ENCODE measurements around the gene CLCN3. TPM values are rescaled to one million over a fixed set of nuclear protein-coding genes. Genes with fewer than 3 reads are reported as not detected.

CLCN3 gene
- total and polyA plus RNA-seq, 2 of the 13 experiments (the other 11 are each of a cell fraction or from before 2014, with no cell fraction given) = 13.6 to 23.7 TPM

DNA sequence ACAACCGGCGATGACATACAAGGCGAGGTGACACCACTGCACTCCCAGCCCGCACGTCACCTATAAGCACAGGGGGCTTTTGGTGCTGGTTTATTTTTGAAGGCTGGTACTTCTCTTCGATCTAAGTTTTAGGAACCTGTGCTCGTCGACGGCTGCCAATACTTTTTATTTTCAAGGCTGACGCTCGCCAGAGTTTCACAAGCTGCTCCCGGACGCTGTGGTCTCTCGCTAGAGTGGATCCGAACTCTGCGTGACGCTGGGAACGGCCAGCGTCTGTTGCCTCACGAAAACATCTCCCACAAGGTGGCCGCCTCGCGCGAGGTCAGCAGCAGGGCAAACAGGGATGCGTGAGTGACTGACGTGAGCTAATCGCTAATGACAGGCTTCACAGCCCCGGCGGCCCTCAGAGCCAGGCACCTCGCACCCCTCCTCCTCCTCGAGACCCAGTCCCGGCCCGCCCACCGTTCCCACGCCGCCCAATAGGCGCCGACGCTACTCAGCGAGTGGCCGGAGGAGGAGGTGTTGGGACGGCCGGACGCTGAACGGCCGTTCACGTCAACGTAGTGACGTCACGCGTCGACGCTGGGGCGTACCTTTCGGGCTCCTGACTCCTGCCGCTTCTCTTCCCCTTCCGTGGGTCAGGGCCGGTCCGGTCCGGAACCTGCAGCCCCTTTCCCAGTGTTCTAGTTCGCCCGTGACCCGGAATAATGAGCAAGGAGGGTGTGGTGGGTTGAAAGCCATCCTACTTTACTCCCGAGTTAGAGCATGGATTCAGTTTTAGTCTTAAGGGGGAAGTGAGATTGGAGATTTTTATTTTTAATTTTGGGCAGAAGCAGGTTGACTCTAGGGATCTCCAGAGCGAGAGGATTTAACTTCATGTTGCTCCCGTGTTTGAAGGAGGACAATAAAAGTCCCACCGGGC lies at the start of gene CLCN3 (continued):
- TF ChIP-seq RNF219 (CRISPR knock-in tag; IDR thresholded peaks at IDR 0.05) (no peak), YEATS4 (CRISPR knock-in tag; IDR thresholded peaks at IDR 0.05; ENCODE audit: borderline replicate concordance) (peak; percentile 51; the same call in 1 of the 2 replicates), ZNF776 (CRISPR knock-in tag; IDR thresholded peaks at IDR 0.05) (peak; percentile 73; the same call in 1 of the 2 replicates), ZFY (CRISPR knock-in tag; IDR thresholded peaks at IDR 0.05) (0 out of 2 replicates have a peak, but pooled peaks have one; percentile 20), HOXA5 (CRISPR knock-in tag; IDR thresholded peaks at IDR 0.05) (no peak; the same call in none of the 2 replicates), DNMT1 (CRISPR knock-in tag; IDR thresholded peaks at IDR 0.05) (peak; percentile 88; the same call in 1 of the 2 replicates), KLF15 (CRISPR knock-in tag; IDR thresholded peaks at IDR 0.05; ENCODE audit: borderline replicate concordance) (no peak), KDM5A (IDR thresholded peaks at IDR 0.05; ENCODE audit: borderline replicate concordance, low read length) (peak; percentile 61; the same call in 1 of the 2 replicates), ZNF20 (CRISPR knock-in tag; IDR thresholded peaks at IDR 0.05) (no peak), ESRRA (CRISPR knock-in tag; IDR thresholded peaks at IDR 0.05; ENCODE audit: low read depth) (no peak), NFE2L1 (CRISPR knock-in tag; IDR thresholded peaks at IDR 0.05; ENCODE audit: borderline replicate concordance) (no peak), ZNF790 (CRISPR knock-in tag; IDR thresholded peaks at IDR 0.05; ENCODE audit: borderline replicate concordance) (no peak; the same call in 1 of the 2 replicates), NCOA2 (CRISPR knock-in tag; IDR thresholded peaks at IDR 0.05) (peak; percentile 32; the same call in 1 of the 2 replicates), ZNF720 (CRISPR knock-in tag; IDR thresholded peaks at IDR 0.05) (no peak), ZBTB21 (CRISPR knock-in tag; IDR thresholded peaks at IDR 0.05) (peak; percentile 67), E2F2 (CRISPR knock-in tag; IDR thresholded peaks at IDR 0.05; ENCODE audit: borderline replicate concordance) (no peak), MTERF4 (CRISPR knock-in tag; IDR thresholded peaks at IDR 0.05) (no peak), ZNF672 (CRISPR knock-in tag; IDR thresholded peaks at IDR 0.05) (no peak), GZF1 (CRISPR knock-in tag; IDR thresholded peaks at IDR 0.05) (peak; percentile 54; the same call in 1 of the 2 replicates)
- TF ChIP-seq, protein P1, sequence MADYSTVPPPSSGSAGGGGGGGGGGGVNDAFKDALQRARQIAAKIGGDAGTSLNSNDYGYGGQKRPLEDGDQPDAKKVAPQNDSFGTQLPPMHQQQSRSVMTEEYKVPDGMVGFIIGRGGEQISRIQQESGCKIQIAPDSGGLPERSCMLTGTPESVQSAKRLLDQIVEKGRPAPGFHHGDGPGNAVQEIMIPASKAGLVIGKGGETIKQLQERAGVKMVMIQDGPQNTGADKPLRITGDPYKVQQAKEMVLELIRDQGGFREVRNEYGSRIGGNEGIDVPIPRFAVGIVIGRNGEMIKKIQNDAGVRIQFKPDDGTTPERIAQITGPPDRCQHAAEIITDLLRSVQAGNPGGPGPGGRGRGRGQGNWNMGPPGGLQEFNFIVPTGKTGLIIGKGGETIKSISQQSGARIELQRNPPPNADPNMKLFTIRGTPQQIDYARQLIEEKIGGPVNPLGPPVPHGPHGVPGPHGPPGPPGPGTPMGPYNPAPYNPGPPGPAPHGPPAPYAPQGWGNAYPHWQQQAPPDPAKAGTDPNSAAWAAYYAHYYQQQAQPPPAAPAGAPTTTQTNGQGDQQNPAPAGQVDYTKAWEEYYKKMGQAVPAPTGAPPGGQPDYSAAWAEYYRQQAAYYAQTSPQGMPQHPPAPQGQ (CRISPR knock-in tag; IDR thresholded peaks at IDR 0.05; ENCODE audit: borderline replicate concordance) = no peak

Measured in HepG2 (cell line).